Measurements from ENCODE around the gene PRKCZ.

DNA sequence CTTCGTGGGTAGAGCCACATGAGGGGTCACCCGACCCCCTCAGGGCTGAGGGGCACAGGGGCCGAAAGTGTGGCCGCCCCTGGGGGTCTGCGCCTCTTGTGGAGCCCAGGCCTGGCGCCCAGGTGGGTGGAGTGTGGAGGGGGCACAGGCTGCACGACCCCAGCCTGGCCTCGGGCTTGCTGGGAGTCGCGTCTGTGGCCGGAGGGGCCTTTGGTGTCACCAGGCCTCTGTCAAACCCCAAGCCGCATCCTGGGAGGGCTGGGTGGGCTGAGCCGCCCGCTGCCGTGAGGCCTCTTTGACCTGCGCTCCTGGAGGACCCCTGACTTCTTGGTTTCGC, 83.6 kb downstream of the PRKCZ start:
- TF ChIP-seq, protein P1, sequence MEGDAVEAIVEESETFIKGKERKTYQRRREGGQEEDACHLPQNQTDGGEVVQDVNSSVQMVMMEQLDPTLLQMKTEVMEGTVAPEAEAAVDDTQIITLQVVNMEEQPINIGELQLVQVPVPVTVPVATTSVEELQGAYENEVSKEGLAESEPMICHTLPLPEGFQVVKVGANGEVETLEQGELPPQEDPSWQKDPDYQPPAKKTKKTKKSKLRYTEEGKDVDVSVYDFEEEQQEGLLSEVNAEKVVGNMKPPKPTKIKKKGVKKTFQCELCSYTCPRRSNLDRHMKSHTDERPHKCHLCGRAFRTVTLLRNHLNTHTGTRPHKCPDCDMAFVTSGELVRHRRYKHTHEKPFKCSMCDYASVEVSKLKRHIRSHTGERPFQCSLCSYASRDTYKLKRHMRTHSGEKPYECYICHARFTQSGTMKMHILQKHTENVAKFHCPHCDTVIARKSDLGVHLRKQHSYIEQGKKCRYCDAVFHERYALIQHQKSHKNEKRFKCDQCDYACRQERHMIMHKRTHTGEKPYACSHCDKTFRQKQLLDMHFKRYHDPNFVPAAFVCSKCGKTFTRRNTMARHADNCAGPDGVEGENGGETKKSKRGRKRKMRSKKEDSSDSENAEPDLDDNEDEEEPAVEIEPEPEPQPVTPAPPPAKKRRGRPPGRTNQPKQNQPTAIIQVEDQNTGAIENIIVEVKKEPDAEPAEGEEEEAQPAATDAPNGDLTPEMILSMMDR (conservative IDR thresholded peaks at IDR 0.05), result no peak
- no peak for TF ChIP-seq EZH2 (IDR thresholded peaks at IDR 0.05; ENCODE audit: low read depth)

Data from PC-9 (cell line).